Bronchial epithelial cell (primary cell): ENCODE results near the gene ERAS. TPM values are rescaled to one million over a fixed set of nuclear protein-coding genes. Genes with fewer than 3 reads are reported as not detected.

Experiments used
- DNase-seq: peaks from one replicate; pipeline ENCODE4 v3.0.0-alpha.2; 2010; ENCODE audit warnings: low read depth
- FAIRE-seq: peaks from 2 replicates; lab custom pipeline; 2011; peaks lifted over from hg19 to GRCh38; lab: Jason Lieb, UNC
- H3K27me3 ChIP-seq: 2 replicates; pipeline ENCODE4 v1.5.1; 2011; ENCODE audit warnings: low read length; ENCODE audit not compliant: control insufficient read depth, insufficient read depth
- H3K36me3 ChIP-seq: 2 replicates; pipeline ENCODE4 v1.5.1; 2011; ENCODE audit warnings: low read length; ENCODE audit not compliant: control insufficient read depth, insufficient read depth
- H3K4me3 ChIP-seq: 2 replicates; pipeline ENCODE4 v1.5.1; 2011; ENCODE audit warnings: mild to moderate bottlenecking, low read depth, low read length, control low read depth
- total RNA-seq: library from RNA; depleted of rRNA; stranded (reverse); fragments of >200 nt; gene quantifications from 2 replicates; pipeline ENCODE4 v1.2.1, GENCODE V29; 2014
- TF ChIP-seq, protein P1 (sequence below): IDR thresholded peaks from 2 replicates; pipeline ENCODE4 v1.5.1; 2011; ENCODE audit warnings: mild to moderate bottlenecking, moderate library complexity, low read length, control low read depth, inconsistent platforms; ENCODE audit not compliant: insufficient read depth, severe bottlenecking

ERAS gene, protein sequence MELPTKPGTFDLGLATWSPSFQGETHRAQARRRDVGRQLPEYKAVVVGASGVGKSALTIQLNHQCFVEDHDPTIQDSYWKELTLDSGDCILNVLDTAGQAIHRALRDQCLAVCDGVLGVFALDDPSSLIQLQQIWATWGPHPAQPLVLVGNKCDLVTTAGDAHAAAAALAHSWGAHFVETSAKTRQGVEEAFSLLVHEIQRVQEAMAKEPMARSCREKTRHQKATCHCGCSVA
- total RNA-seq = not detected in 2 replicates

DNA sequence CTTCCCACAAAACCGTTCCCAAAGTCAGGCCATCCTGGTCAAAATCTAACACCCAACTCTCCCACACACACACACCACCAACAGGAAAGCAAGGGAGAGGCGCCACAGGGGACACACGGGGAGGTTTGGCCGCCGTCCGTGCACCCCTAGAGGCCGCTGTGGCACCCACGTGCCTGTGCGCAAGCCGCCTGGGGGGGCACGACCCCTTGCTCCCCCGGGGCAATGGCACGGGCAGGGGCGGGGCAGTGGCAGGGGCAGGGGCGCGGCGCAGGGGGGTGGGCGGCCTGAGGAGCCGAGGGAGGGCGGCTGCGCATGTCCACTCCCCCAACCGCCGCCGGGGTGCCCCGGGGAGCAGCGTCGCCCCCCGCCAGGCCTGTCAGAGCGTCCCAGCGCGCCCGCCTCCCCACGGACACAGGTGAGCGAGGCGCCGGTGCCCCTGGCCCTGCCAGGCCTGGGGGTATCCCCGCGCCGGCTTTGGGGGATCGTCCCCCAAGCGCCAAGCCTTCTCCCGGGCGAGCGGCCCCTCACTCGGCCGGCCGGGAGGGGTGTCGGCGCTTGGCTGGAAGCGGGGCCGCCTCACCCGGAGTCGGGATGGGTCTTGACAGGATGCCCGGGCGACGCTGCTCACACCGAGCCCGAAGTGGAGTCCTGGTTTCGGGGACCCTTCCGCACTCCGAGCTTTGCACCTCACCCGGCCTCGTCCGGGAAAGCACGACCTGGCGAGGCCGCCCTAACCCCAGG lies at the start of gene ERAS:
Gene ERAS (plus strand): TSS at position 379 of the 741 bp plus-strand sequence. CDS start 2,611 bp downstream, outside the sequence.
- Histone ChIP-seq H3K4me3 (no peak within 1 kb of the TSS), H3K36me3 (no peaks in the 10 kb centered on the region), H3K27me3 (no peaks in the 10 kb centered on the region)
- DNase-seq (no peak), FAIRE-seq (no peak)
- TF ChIP-seq, protein P1, sequence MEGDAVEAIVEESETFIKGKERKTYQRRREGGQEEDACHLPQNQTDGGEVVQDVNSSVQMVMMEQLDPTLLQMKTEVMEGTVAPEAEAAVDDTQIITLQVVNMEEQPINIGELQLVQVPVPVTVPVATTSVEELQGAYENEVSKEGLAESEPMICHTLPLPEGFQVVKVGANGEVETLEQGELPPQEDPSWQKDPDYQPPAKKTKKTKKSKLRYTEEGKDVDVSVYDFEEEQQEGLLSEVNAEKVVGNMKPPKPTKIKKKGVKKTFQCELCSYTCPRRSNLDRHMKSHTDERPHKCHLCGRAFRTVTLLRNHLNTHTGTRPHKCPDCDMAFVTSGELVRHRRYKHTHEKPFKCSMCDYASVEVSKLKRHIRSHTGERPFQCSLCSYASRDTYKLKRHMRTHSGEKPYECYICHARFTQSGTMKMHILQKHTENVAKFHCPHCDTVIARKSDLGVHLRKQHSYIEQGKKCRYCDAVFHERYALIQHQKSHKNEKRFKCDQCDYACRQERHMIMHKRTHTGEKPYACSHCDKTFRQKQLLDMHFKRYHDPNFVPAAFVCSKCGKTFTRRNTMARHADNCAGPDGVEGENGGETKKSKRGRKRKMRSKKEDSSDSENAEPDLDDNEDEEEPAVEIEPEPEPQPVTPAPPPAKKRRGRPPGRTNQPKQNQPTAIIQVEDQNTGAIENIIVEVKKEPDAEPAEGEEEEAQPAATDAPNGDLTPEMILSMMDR = no peak

DNA sequence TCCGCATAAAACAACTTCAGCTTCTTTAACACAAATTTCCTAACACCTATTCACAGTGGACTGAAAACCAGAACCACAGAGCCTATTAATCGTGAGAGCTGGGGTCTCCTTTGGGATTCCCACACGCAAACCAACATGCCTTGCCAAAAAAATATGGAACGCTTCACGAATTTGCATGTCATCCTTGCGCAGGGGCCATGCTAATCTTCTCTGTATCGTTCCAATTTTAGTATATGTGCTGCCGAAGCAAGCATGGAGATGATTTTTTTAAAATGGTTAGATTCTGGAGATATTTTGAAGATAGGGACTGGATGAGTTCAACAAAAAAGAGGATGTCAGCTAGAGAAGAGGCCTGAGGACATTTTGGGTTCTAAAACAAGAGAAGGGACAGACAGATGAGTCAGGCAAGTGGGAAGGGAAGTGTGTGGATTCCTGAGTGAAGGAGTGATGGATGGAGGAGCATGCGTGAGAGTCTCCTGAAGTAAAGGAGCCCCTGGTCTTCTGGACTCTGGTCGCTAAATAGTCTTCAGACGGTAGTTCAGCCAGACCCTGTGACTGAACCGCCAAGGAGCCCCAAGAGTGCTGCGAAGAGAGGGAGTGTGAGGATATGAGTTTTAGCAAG lies 49.4 kb upstream of the ERAS start:
- FAIRE-seq = no peak
- DNase-seq = no peak
- Histone ChIP-seq H3K27me3 (no peaks in the 10 kb centered on the region), H3K36me3 (no peaks in the 10 kb centered on the region), H3K4me3 (no peak overlapping the region)
- TF ChIP-seq, protein P1 = no peak

DNA sequence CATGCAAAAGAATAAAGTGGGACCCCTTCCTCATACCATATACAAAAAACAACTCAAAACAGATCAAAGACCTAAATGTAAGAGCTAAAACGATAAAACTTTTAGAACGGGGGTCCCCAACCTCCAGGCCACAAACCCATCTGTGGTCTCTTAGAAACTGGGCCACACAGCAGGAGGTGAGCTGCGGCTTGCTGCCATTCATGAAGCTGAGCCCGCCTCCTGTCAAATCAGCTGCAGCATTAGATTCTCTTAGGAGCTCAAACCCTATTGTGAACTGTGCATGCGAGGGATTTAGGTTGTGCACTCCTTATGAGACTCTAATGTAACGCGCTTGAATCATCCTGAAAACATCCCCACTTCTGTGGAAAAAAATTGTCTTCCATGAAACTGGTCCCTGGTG lies 46.9 kb upstream of the ERAS start:
- no peak for FAIRE-seq
- Histone ChIP-seq H3K36me3 (no peaks in the 10 kb centered on the region), H3K4me3 (no peak overlapping the region), H3K27me3 (no peaks in the 10 kb centered on the region)
- TF ChIP-seq, protein P1 = no peak
- DNase-seq = no peak

DNA sequence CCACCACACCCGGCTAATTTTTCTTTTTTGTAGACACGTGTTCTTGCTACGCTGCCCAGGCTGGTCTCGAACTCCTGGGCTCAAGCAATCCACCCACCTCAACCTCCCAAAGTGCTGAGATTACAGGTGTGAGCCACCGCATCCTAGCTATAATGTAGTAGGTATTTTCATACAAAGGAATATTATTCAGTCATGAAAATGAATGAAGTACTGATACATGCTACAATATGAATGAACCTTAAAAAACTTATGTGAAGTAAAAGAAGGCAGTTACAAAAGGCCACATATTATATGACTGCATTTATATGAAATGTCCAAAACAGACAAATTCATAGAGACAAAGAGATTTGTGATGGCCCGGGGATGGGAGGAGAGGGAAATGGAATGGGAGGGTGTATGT lies 44.6 kb upstream of the ERAS start:
- TF ChIP-seq, protein P1 = no peak
- DNase-seq (no peak), FAIRE-seq (no peak)
- no peaks in the 10 kb centered on the region for H3K36me3 ChIP-seq
- no peaks in the 10 kb centered on the region for H3K27me3 ChIP-seq
- H3K4me3 ChIP-seq = no peak overlapping the region

DNA sequence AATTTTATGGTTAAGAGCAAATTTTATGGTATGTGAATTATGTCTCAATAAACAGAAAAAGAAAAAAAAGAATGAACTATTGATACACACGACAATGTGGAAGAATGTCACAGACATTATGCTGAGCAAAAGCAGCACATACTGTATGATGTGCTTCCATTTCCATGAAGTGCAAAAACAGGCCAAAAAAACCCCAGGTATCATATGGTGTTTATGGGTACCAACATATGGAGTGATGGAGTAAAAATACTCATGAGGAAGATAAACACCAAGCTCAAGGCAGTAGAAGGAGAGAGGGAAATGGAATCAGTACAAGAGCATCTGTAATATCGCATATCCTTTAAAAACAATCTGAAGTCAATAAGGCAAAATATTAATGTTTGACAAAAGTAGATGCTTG lies 44.1 kb upstream of the ERAS start:
- FAIRE-seq (no peak), DNase-seq (no peak)
- TF ChIP-seq, protein P1 = no peak
- Histone ChIP-seq H3K36me3 (no peaks in the 10 kb centered on the region), H3K4me3 (no peak overlapping the region), H3K27me3 (no peaks in the 10 kb centered on the region)
